GM12892 (cell line): ENCODE data around the gene GXYLT2.

ENCODE experiments used
- DNase-seq: peaks from one replicate; pipeline ENCODE4 v3.0.0; 2011; ENCODE audit not compliant: insufficient read length
- FAIRE-seq: peaks from 2 replicates; lab custom pipeline; 2011; peaks lifted over from hg19 to GRCh38; lab: Jason Lieb, UNC
- POLR2A ChIP-seq: IDR thresholded peaks from 2 replicates; pipeline ENCODE4 v1.6.1; 2011; ENCODE audit warnings: low read depth, low read length, control low read depth
- POLR2AphosphoS5 ChIP-seq: IDR thresholded peaks from 2 replicates; pipeline ENCODE4 v1.6.1; 2011; ENCODE audit warnings: low read depth, low read length, control low read depth
- TAF1 ChIP-seq: IDR thresholded peaks from 2 replicates; pipeline ENCODE4 v1.6.1; 2011; ENCODE audit warnings: low read depth, mild to moderate bottlenecking, control low read depth, low read length, borderline replicate concordance

Gene GXYLT2

GRCh38 chr3:72969766-72970165 lies 81.9 kb downstream of the GXYLT2 start:
- no peak for TF ChIP-seq POLR2A
- DNase-seq: no peak
- FAIRE-seq: no peak

- no peak for DNase-seq
- no peak for FAIRE-seq
- TF ChIP-seq POLR2AphosphoS5 (no peak), POLR2A (no peak), TAF1 (no peak)
These were observed 83.1 kb downstream of the GXYLT2 start for GRCh38 chr3:72970942-72971341.

GRCh38 chr3:72972706-72973030 lies 84.8 kb downstream of the GXYLT2 start:
- peak; percentile 54 for FAIRE-seq

GRCh38 chr3:72973031-72973723 lies 85.3 kb downstream of the GXYLT2 start:
- FAIRE-seq (peak; percentile 27), DNase-seq (no peak)
- TF ChIP-seq POLR2A (no peak), TAF1 (no peak), POLR2AphosphoS5 (no peak)

More at GRCh38 chr3:72972706-72973030, 84.8 kb downstream of the GXYLT2 start:
- TF ChIP-seq POLR2A (no peak), TAF1 (no peak), POLR2AphosphoS5 (no peak)
- DNase-seq: no peak

- TF ChIP-seq TAF1 (no peak), POLR2AphosphoS5 (no peak), POLR2A (no peak)
- FAIRE-seq: no peak
These were observed 85.9 kb downstream of the GXYLT2 start for GRCh38 chr3:72973786-72974185.

GRCh38 chr3:72974956-72975355 lies 87.1 kb downstream of the GXYLT2 start:
- peak; percentile 46 for FAIRE-seq
- TF ChIP-seq TAF1 (no peak), POLR2A (no peak), POLR2AphosphoS5 (no peak)
- no peak for DNase-seq

More at GRCh38 chr3:72973786-72974185, 85.9 kb downstream of the GXYLT2 start:
- no peak for DNase-seq

- FAIRE-seq: peak; percentile 74
These were observed 88.5 kb downstream of the GXYLT2 start for GRCh38 chr3:72976281-72976741.

GRCh38 chr3:72977060-72977808 lies 89.4 kb downstream of the GXYLT2 start:
- TF ChIP-seq TAF1: no peak
- no peak for TF ChIP-seq POLR2AphosphoS5
- TF ChIP-seq POLR2A: no peak
- FAIRE-seq (peak; percentile 78), DNase-seq (no peak)

More at GRCh38 chr3:72976281-72976741, 88.5 kb downstream of the GXYLT2 start:
- TF ChIP-seq POLR2A: no peak
- TF ChIP-seq TAF1: no peak
- no peak for TF ChIP-seq POLR2AphosphoS5
- DNase-seq: no peak

- no peak for DNase-seq
- TF ChIP-seq POLR2A: no peak
- no peak for TF ChIP-seq TAF1
- no peak for TF ChIP-seq POLR2AphosphoS5
These were observed 94.9 kb downstream of the GXYLT2 start for GRCh38 chr3:72982609-72983366.

GRCh38 chr3:72985576-72985975 lies 97.7 kb downstream of the GXYLT2 start:
- TF ChIP-seq POLR2AphosphoS5 (no peak), POLR2A (no peak), TAF1 (no peak)
- FAIRE-seq (no peak), DNase-seq (no peak)

More at GRCh38 chr3:72982609-72983366, 94.9 kb downstream of the GXYLT2 start:
- FAIRE-seq: no peak

GRCh38 chr3:72990701-72991395 lies 103.0 kb downstream of the GXYLT2 start:
- DNase-seq (no peak), FAIRE-seq (no peak)
- TF ChIP-seq TAF1 (no peak), POLR2AphosphoS5 (no peak), POLR2A (no peak)

- DNase-seq (no peak), FAIRE-seq (no peak)
- no peak for TF ChIP-seq POLR2AphosphoS5
- TF ChIP-seq TAF1: no peak
- TF ChIP-seq POLR2A: no peak
These were observed 103.7 kb downstream of the GXYLT2 start for GRCh38 chr3:72991522-72991921.
